Measurements from ENCODE around the gene MFNG.

The MFNG gene

DNA sequence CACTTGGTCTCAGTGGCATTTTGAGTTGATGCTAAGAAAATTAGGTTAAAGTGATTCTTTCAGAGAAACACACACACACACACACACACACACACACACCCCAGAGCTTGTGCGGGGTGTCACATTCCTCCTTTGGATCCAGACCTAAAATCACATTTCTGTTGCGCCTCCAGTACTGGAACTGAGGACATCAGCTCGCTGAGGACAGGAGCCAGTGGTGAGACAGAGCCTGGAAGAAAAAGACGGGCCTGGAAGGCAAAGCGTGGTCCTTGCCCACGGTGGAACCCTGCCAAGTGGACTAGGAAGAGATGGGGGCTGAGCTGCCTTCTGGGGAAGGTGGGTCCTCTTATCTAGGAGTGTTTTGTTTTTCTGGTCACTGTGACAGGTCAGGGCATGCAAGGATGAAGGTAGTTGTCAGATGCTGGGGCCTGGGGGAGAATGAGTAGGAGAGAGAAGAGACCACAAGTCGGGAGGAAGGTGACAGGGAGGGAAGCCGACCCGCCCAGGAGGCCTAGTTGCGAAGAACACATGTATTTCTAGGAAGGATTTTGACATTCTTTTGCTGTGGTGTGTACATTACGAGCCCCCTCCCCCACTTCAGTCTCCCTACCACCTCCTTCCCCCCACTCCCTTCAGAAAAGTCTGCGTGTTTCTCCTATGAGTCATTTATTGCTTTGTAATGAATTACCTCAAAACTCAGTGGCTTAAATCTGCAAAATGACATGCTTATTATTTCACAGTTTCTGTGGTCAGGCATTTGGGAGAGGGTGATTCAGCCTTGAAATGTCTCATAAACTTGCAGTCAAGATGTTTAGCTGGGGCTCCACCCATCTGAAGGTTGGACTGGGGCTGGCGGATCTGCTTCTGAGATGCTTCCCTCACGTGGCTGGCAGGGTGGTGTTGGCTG lies 54.1 kb downstream of the MFNG start:
- TF ChIP-seq, protein P1, sequence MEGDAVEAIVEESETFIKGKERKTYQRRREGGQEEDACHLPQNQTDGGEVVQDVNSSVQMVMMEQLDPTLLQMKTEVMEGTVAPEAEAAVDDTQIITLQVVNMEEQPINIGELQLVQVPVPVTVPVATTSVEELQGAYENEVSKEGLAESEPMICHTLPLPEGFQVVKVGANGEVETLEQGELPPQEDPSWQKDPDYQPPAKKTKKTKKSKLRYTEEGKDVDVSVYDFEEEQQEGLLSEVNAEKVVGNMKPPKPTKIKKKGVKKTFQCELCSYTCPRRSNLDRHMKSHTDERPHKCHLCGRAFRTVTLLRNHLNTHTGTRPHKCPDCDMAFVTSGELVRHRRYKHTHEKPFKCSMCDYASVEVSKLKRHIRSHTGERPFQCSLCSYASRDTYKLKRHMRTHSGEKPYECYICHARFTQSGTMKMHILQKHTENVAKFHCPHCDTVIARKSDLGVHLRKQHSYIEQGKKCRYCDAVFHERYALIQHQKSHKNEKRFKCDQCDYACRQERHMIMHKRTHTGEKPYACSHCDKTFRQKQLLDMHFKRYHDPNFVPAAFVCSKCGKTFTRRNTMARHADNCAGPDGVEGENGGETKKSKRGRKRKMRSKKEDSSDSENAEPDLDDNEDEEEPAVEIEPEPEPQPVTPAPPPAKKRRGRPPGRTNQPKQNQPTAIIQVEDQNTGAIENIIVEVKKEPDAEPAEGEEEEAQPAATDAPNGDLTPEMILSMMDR (IDR thresholded peaks at IDR 0.05; ENCODE audit: low read depth, low read length) = no peak
- no peak overlapping the region for H3K4me3 ChIP-seq (ENCODE audit: low read depth, low read length)
- in situ Hi-C loops (cut with HindIII; ENCODE audit: low sequenced_read_pairs) = no loop called here
- peak; percentile 99 for DNase-seq (ENCODE audit: low read depth, low spot score)

GRCh38 chr22:37431366-37431765 lies 54.8 kb downstream of the MFNG start:
- DNase-seq (ENCODE audit: low read depth, low spot score) = no peak
- in situ Hi-C loops (cut with HindIII; ENCODE audit: low sequenced_read_pairs) = no loop called here
- H3K4me3 ChIP-seq (ENCODE audit: low read depth, low read length) = no peak overlapping the region
- TF ChIP-seq, protein P1 (IDR thresholded peaks at IDR 0.05; ENCODE audit: low read depth, low read length) = no peak

- in situ Hi-C loops (cut with HindIII; ENCODE audit: low sequenced_read_pairs) = no loop called here
- TF ChIP-seq, protein P1 (IDR thresholded peaks at IDR 0.05; ENCODE audit: low read depth, low read length) = no peak
- no peak for DNase-seq (ENCODE audit: low read depth, low spot score)
- H3K4me3 ChIP-seq (ENCODE audit: low read depth, low read length) = no peak overlapping the region
Measured at GRCh38 chr22:37430941-37431340, 55.2 kb downstream of the MFNG start.

DNA sequence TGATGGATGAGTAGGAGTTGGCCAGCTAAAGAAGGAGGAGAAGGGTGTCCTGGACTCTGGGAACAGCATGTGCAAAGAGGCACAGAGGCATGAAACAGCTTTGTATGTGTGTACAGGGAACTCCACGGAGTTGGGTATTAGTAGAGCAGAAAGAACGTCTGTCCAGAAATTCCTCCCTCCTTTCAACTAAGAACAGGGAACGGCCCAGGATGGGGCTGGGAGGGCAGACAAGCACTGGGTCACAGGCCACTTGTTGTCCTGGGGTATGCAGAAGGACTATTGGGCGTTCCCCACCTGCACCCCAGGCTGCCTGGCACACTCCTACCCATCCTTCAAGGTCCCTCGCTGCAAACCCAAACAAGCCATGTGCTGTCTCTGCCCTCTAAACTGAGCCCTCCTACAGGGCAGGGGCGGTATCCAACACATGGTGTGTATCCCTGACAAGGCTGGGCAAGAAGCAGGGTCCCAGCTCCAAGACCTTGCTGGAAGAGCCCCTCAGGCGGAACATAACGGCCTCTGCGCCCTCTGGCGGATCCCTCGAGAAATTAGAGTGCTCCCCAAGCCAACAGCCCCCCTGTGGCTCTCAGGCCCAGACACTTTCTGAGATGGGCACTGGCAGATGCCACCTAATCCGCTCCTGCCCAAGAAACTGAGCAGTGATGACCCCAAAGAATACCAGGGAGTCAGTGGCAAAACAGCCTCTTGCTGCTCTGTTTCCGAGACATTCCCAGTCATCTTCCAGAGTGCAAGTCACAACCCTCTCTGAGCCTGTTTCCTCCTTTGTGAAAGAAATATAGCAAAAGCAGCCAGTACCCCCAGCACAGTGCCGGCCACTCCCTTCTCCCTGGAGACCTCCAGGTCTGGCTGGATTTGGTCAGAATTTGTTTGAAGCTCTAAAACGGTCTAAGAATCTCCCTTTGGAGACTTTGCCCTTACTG lies 57.3 kb downstream of the MFNG start:
- DNase-seq (ENCODE audit: low read depth, low spot score) = peak; percentile 47
- no peak overlapping the region for H3K4me3 ChIP-seq (ENCODE audit: low read depth, low read length)
- in situ Hi-C loops (cut with HindIII; ENCODE audit: low sequenced_read_pairs) = no loop called here
- TF ChIP-seq, protein P1 (IDR thresholded peaks at IDR 0.05; ENCODE audit: low read depth, low read length) = peak; percentile 84

GRCh38 chr22:37427711-37428635 lies 58.2 kb downstream of the MFNG start:
- DNase-seq (ENCODE audit: low read depth, low spot score) = no peak
- TF ChIP-seq, protein P1 (IDR thresholded peaks at IDR 0.05; ENCODE audit: low read depth, low read length) = no peak
- peak overlapping the region; percentile 49 for H3K4me3 ChIP-seq (ENCODE audit: low read depth, low read length)
- in situ Hi-C loops (cut with HindIII; ENCODE audit: low sequenced_read_pairs) = no loop called here

All from astrocyte of the spinal cord (primary cell).